Endothelial cell of umbilical vein (primary cell): ENCODE data around the gene FBXO22. TPM values are rescaled to one million over a fixed set of nuclear protein-coding genes. Genes with fewer than 3 reads are reported as not detected.

Experiments used
- BruUV-seq: library from RNA; stranded (reverse); fragments of 400-500 nt; replicated peaks from 2 replicates; lab custom pipeline; 2021; lab: Mats Ljungman, UMichigan
- CTCF ChIA-PET: fragments of 300-600, 350-600 bp; sonication (Branson Sonifier 250); formaldehyde crosslinking; loops from one replicate; lab custom pipeline; 2021; ENCODE audit warnings: antibody characterized with exemption, inconsistent platforms; lab: Charles Lee
- POLR2A ChIA-PET: fragments of 300-600, 350-600 bp; sonication (Branson Sonifier 250); formaldehyde crosslinking; loops from one replicate; lab custom pipeline; 2021; ENCODE audit warnings: antibody characterized with exemption, inconsistent platforms; lab: Charles Lee
- DNase-seq: peaks from one replicate; pipeline ENCODE4 v3.0.0-alpha.2; 2011; ENCODE audit warnings: low read depth, low spot score
- FAIRE-seq: peaks from 2 replicates; lab custom pipeline; 2011; peaks lifted over from hg19 to GRCh38; lab: Jason Lieb, UNC
- H2AFZ ChIP-seq: 2 replicates; pipeline ENCODE4 v1.6.0; 2012; ENCODE audit warnings: low read depth, low read length, control low read depth, inconsistent platforms
- H3K27ac ChIP-seq: 2 replicates; pipeline ENCODE4 v1.5.1; 2011; ENCODE audit warnings: low read depth, mild to moderate bottlenecking, control low read depth, low read length, moderate library complexity; ENCODE audit not compliant: insufficient read depth
- H3K27me3 ChIP-seq, 2 experiments: 2 replicates each; pipeline versions ENCODE4 v1.6.0 to v1.6.1; 2011; ENCODE audit warnings: low read length in 2 of 2, mixed read lengths in 1 of 2; ENCODE audit not compliant: control insufficient read depth in 2 of 2, insufficient read depth in 2 of 2
- H3K36me3 ChIP-seq, 2 experiments: 2 replicates in 1 of 2; 3 replicates in 1 of 2; pipeline ENCODE4 v1.5.1; 2011; ENCODE audit warnings: low read length in 2 of 2, mild to moderate bottlenecking in 1 of 2, moderate library complexity in 1 of 2; ENCODE audit not compliant: control insufficient read depth in 2 of 2, insufficient read depth in 2 of 2; ENCODE audit errors: extremely low read depth in 1 of 2
- H3K4me1 ChIP-seq: 3 replicates; pipeline ENCODE4 v1.5.1; 2011; ENCODE audit warnings: mild to moderate bottlenecking, low read length; ENCODE audit not compliant: control insufficient read depth, insufficient read depth; ENCODE audit errors: extremely low read depth
- H3K4me2 ChIP-seq: 2 replicates; pipeline ENCODE4 v1.6.1; 2011; ENCODE audit warnings: low read length, control low read depth, mixed read lengths; ENCODE audit not compliant: insufficient read depth
- H3K4me3 ChIP-seq, 3 experiments: fragments of 200-600 bp in 1 of 3; sonication (generic), shearing (Covaris generic) in 1 of 3; replicated peaks in 1 of 3; 2 replicates each; pipeline ENCODE4 v1.5.1; 2011 to 2016; ENCODE audit warnings: control low read depth in 3 of 3, low read length in 3 of 3, mild to moderate bottlenecking in 2 of 3, inconsistent platforms in 1 of 3, low read depth in 1 of 3, moderate library complexity in 1 of 3; ENCODE audit not compliant: insufficient read depth in 1 of 3
- H3K79me2 ChIP-seq: 2 replicates; pipeline ENCODE4 v1.6.0; 2012; ENCODE audit warnings: low read length, inconsistent platforms; ENCODE audit not compliant: control insufficient read depth, insufficient read depth
- H3K9ac ChIP-seq: replicated peaks from 2 replicates; pipeline ENCODE3; 2011; ENCODE audit warnings: low read length, control low read depth; ENCODE audit not compliant: insufficient read depth; ENCODE audit errors: extremely low read depth
- H3K9me1 ChIP-seq: replicated peaks from 3 replicates; pipeline ENCODE4 v1.6.0; 2011; ENCODE audit warnings: mild to moderate bottlenecking, low read length; ENCODE audit not compliant: control insufficient read depth, insufficient read depth; ENCODE audit errors: extremely low read depth
- H3K9me3 ChIP-seq: replicated peaks from 2 replicates; pipeline ENCODE4 v1.5.1; 2012; ENCODE audit warnings: low read length, inconsistent platforms; ENCODE audit not compliant: control insufficient read depth, insufficient read depth
- H4K20me1 ChIP-seq: replicated peaks from 2 replicates; pipeline ENCODE3; 2011; ENCODE audit warnings: mild to moderate bottlenecking, low read length; ENCODE audit not compliant: control insufficient read depth, insufficient read depth; ENCODE audit errors: extremely low read depth
- CTCF ChIP-seq, 2 donors: IDR thresholded peaks; 1 replicate in 1 of 2; 2 replicates in 1 of 2; pipeline ENCODE4 v1.5.1; 2011; ENCODE audit warnings: low read length in 2 of 2, mild to moderate bottlenecking in 2 of 2, moderate library complexity in 2 of 2, control low read depth in 1 of 2, inconsistent platforms in 1 of 2, low read depth in 1 of 2; ENCODE audit not compliant: insufficient read depth in 1 of 2; ENCODE audit errors: extremely low read depth in 1 of 2
- FOS ChIP-seq: IDR thresholded peaks from 2 replicates; pipeline ENCODE4 v1.6.1; 2011; ENCODE audit warnings: mild to moderate bottlenecking, low read length, moderate library complexity, borderline replicate concordance; ENCODE audit not compliant: insufficient read depth
- GATA2 ChIP-seq: IDR thresholded peaks from 2 replicates; pipeline ENCODE4 v1.7.0; 2011; ENCODE audit warnings: low read depth, mild to moderate bottlenecking, moderate library complexity, mixed read lengths, low read length; ENCODE audit not compliant: insufficient read length, insufficient read depth
- JUN ChIP-seq: IDR thresholded peaks from 2 replicates; pipeline ENCODE4 v1.6.1; 2011; ENCODE audit warnings: borderline replicate concordance, low read depth; ENCODE audit not compliant: insufficient read length, insufficient read depth
- MYC ChIP-seq: IDR thresholded peaks from one replicate; pipeline ENCODE4 v1.6.1; 2011; ENCODE audit warnings: mild to moderate bottlenecking, low read depth, low read length
- POLR2A ChIP-seq: IDR thresholded peaks from 2 replicates; pipeline ENCODE4 v1.6.1; 2012; ENCODE audit warnings: low read depth, mild to moderate bottlenecking, control low read depth, low read length
- POLR2AphosphoS5 ChIP-seq: IDR thresholded peaks from 2 replicates; pipeline ENCODE4 v1.6.1; 2012; ENCODE audit warnings: low read depth, mild to moderate bottlenecking, control low read depth, low read length, moderate library complexity; ENCODE audit not compliant: insufficient read depth
- dilution Hi-C: fragments of 300-500 bp; cut with MboI; formaldehyde crosslinking; loops from one replicate; pipeline ENCODE4 v1.15.0; 2019; ENCODE audit warnings: low sequenced_read_pairs; ENCODE audit not compliant: extremely low pct_ligation_motif_present
- intact Hi-C: fragments of 100-400 bp; cut with micrococcal nuclease; formaldehyde crosslinking; loops from one replicate; pipeline ENCODE4 v1.10.0; 2022
- polyA plus RNA-seq, 4 experiments: library from polyadenylated mRNA; depleted of rRNA in 3 of 4; stranded (reverse) in 3 of 4; unstranded in 1 of 4; fragments of >200 nt; gene quantifications; 2 replicates each; pipeline versions ENCODE4 v1.2.1 to v1.2.3, GENCODE V29; 2011 to 2012; ENCODE audit warnings: missing spikeins in 1 of 4
- total RNA-seq: library from RNA; stranded (reverse); gene quantifications from 2 replicates; pipeline ENCODE4 v1.2.3, GENCODE V29; 2021

Gene FBXO22
- total and polyA plus RNA-seq, 2 donors (not counting 3 experiments of a cell fraction or from before 2014, with no cell fraction given) = 20.8 to 41.6 TPM

- Histone ChIP-seq H3K27ac (no peak overlapping the region), H3K4me2 (no peak overlapping the region), H3K9ac (no peak overlapping the region), H3K9me3 (no peaks in the 10 kb centered on the region), H3K79me2 (peaks cover 2% of the 10 kb centered on the region), H3K9me1 (no peaks in the 10 kb centered on the region), H4K20me1 (no peaks in the 10 kb centered on the region), H3K4me3 (no peak overlapping the region), H2AFZ (no peak overlapping the region), H3K27me3 (no peaks in the 10 kb centered on the region), H3K36me3 (peaks cover 0 to 6% of the 10 kb centered on the region in 2 experiments), H3K4me1 (no peaks in the 10 kb centered on the region)
- FAIRE-seq = no peak
- TF ChIP-seq JUN (no peak), FOS (no peak), POLR2AphosphoS5 (no peak), POLR2A (no peak), MYC (no peak), GATA2 (no peak), CTCF (IDR thresholded peaks at IDR 0.05; ENCODE audit: extremely low read depth in 1 of 2, insufficient read depth in 1 of 2, low read depth in 1 of 2, low read length in 2 of 2) (no peak)
- DNase-seq = no peak
- ChIA-PET POLR2A (no interaction called here), CTCF (no interaction called here)
- no TSS peak for BruUV-seq
- dilution Hi-C loops (no loop called here), intact Hi-C loops (no loop called here)
Observed at GRCh38 chr15:75872403-75872990, 31.2 kb upstream of the FBXO22 start.
